PC-9 (cell line): ENCODE data around the gene YWHAG.

ENCODE experiments used
- EZH2 ChIP-seq: fragments of 200-600 bp; sonication (generic); IDR thresholded peaks from 2 replicates; pipeline ENCODE4 v1.8.0; 2017; ENCODE audit warnings: antibody characterized with exemption, low read depth
- TF ChIP-seq, protein P1 (sequence below): fragments of 200-600 bp; sonication (generic); conservative IDR thresholded peaks from 2 replicates; pipeline ENCODE4 v1.6.1; 2017; ENCODE audit warnings: mixed run types, antibody characterized with exemption, mild to moderate bottlenecking, moderate library complexity

DNA sequence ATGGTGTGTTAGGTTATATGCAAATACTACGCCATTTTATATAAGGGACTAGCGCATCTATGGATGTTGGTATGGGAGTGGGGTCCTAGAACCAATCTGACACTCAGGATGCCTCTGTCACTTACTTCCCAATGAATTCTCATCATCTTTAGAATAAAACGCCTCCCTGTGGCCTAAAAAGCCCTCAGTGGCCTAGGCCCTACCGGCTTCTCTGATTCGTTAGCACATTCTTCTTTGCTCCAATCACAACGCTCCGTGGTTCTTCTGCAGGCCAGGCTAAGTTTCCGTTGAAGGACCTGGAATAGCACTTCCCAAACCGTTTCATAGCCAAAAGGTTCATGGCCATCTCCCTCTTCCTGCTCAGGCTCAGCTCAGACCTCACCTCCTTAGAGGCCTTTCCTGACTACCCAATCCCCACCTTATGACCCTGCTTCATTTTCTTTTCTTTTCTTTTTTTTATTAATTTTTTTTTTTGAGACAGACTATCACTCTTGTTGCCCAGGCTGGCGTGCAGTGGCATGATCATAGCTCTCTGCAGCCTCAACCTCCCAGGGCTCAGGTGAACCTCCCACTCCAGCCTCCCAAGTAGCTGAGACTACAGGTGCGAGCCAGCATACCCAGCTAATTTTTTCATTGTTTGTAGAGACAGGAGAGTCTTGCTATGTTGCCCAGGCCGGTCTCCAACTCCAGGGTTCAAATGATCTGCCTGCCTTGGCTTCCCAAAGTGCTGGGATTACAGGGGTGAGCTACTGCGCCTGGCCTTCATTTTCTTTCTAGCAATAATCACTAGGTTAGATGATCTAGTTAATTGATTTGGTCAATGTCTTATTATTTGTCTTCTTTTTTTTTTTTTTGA lies 24.5 kb upstream of the YWHAG start:
- TF ChIP-seq, protein P1, sequence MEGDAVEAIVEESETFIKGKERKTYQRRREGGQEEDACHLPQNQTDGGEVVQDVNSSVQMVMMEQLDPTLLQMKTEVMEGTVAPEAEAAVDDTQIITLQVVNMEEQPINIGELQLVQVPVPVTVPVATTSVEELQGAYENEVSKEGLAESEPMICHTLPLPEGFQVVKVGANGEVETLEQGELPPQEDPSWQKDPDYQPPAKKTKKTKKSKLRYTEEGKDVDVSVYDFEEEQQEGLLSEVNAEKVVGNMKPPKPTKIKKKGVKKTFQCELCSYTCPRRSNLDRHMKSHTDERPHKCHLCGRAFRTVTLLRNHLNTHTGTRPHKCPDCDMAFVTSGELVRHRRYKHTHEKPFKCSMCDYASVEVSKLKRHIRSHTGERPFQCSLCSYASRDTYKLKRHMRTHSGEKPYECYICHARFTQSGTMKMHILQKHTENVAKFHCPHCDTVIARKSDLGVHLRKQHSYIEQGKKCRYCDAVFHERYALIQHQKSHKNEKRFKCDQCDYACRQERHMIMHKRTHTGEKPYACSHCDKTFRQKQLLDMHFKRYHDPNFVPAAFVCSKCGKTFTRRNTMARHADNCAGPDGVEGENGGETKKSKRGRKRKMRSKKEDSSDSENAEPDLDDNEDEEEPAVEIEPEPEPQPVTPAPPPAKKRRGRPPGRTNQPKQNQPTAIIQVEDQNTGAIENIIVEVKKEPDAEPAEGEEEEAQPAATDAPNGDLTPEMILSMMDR: no peak
- no peak for TF ChIP-seq EZH2
